Stimulated activated CD8-positive, alpha-beta memory T cell treated with anti-CD3 and anti-CD28 coated beads, Interleukin-15, amount 100 ng/mL, for 24 hours (primary cell): ENCODE measurements around the gene WDFY3.

Experiments used
- DNase-seq: peaks from one replicate; pipeline ENCODE4 v3.0.0-alpha.2; 2020; ENCODE audit warnings: low read depth

The WDFY3 gene

GRCh38 chr4:84966382-84967242 is at the start of gene WDFY3:
TSS of gene WDFY3 (minus strand) at chr4:84966690. CDS start at chr4:84860591, 106,099 bp downstream.
- no peak for DNase-seq

- DNase-seq, result no peak
Observed at GRCh38 chr4:85005865-85006377, 39.4 kb upstream of the WDFY3 start.

- no peak for DNase-seq
Observed at GRCh38 chr4:85000343-85000742, 33.9 kb upstream of the WDFY3 start.

GRCh38 chr4:84995386-84995785 is 28.9 kb upstream of the WDFY3 start:
- no peak for DNase-seq

- no peak for DNase-seq
Observed at GRCh38 chr4:84994280-84994679, 27.8 kb upstream of the WDFY3 start.

GRCh38 chr4:84985952-84986351 is 19.5 kb upstream of the WDFY3 start:
- no peak for DNase-seq

GRCh38 chr4:84977396-84977795 is 10.9 kb upstream of the WDFY3 start:
- no peak for DNase-seq

GRCh38 chr4:84973856-84974255 is 7.4 kb upstream of the WDFY3 start:
- no peak for DNase-seq

- DNase-seq, result no peak
Observed at GRCh38 chr4:84971319-84971932, 4.9 kb upstream of the WDFY3 start.

- DNase-seq, result no peak
Observed at GRCh38 chr4:84968925-84969324, 2.4 kb upstream of the WDFY3 start.

- no peak for DNase-seq
Observed at GRCh38 chr4:84967243-84967690, 777 bp upstream of the WDFY3 start.

- DNase-seq, result no peak
Observed at GRCh38 chr4:84965553-84966381, 723 bp downstream of the WDFY3 start.

- DNase-seq, result no peak
Observed at GRCh38 chr4:84964995-84965552, 1.4 kb downstream of the WDFY3 start.

- no peak for DNase-seq
Observed at GRCh38 chr4:84962102-84962501, 4.4 kb downstream of the WDFY3 start.

GRCh38 chr4:84958434-84958833 is 8.1 kb downstream of the WDFY3 start:
- no peak for DNase-seq

- no peak for DNase-seq
Observed at GRCh38 chr4:84957514-84958420, 8.7 kb downstream of the WDFY3 start.

- no peak for DNase-seq
Observed at GRCh38 chr4:84956014-84956413, 10.5 kb downstream of the WDFY3 start.

GRCh38 chr4:84954982-84955567 is 11.4 kb downstream of the WDFY3 start:
- no peak for DNase-seq

GRCh38 chr4:84952776-84953175 is 13.7 kb downstream of the WDFY3 start:
- DNase-seq, result no peak

GRCh38 chr4:84952004-84952403 is 14.5 kb downstream of the WDFY3 start:
- DNase-seq, result no peak

GRCh38 chr4:84948056-84948455 is 18.4 kb downstream of the WDFY3 start:
- DNase-seq, result no peak
